IgD-negative memory B cell (primary cell): ENCODE data around the gene PIEZO1. TPM values are rescaled to one million over a fixed set of nuclear protein-coding genes. Genes with fewer than 3 reads are reported as not detected.
A peak's percentile ranks its signal among the peaks of the same experiment; 100 is the strongest.

ENCODE experiments used
- H3K27ac Mint-ChIP-seq, 3 donors: one replicate each; pipeline ENCODE4 v1.8.0; 2020 to 2022; ENCODE audit warnings: mild to moderate bottlenecking in 3 of 3, mixed read lengths in 3 of 3, moderate library complexity in 1 of 3
- H3K27me3 Mint-ChIP-seq: one replicate; pipeline ENCODE4 v1.8.0; 2021; ENCODE audit warnings: mixed read lengths
- H3K36me3 Mint-ChIP-seq: one replicate; pipeline ENCODE4 v1.8.0; 2020; ENCODE audit warnings: mild to moderate bottlenecking, mixed read lengths
- H3K4me1 Mint-ChIP-seq, 3 donors: one replicate each; pipeline ENCODE4 v1.8.0; 2020 to 2022; ENCODE audit warnings: mixed read lengths in 3 of 3, mild to moderate bottlenecking in 1 of 3
- H3K4me3 Mint-ChIP-seq, 4 donors: one replicate each; pipeline ENCODE4 v1.8.0; 2020 to 2022; ENCODE audit warnings: mild to moderate bottlenecking in 4 of 4, mixed read lengths in 4 of 4, moderate library complexity in 3 of 4
- H3K9me3 Mint-ChIP-seq, 3 donors: one replicate each; pipeline ENCODE4 v1.8.0; 2020 to 2021; ENCODE audit warnings: mixed read lengths in 3 of 3, mild to moderate bottlenecking in 1 of 3
- polyA plus RNA-seq: library from polyadenylated mRNA; unstranded; fragments of 300-500 nt; fragmentation: Illumina TruSeq; gene quantifications from one replicate; pipeline ENCODE4 v1.2.3, GENCODE V29; 2021

Gene PIEZO1
- polyA plus RNA-seq, 1 donor from 2014 or later = 33.4 TPM

GRCh38 chr16:88764080-88764479 lies 20.9 kb downstream of the PIEZO1 start:
- Mint-ChIP-seq H3K9me3 (no peaks in the 10 kb centered on the region), H3K36me3 (no peaks in the 10 kb centered on the region), H3K27me3 (no peaks in the 10 kb centered on the region), H3K4me3 (no peak overlapping the region), H3K27ac (no peak overlapping the region), H3K4me1 (peaks cover 21 to 29% (median 26%) of the 10 kb centered on the region in 3 donors)

- Mint-ChIP-seq H3K27ac (peak overlapping the region in 1 of 3 donors; percentile 47), H3K36me3 (peaks cover 1% of the 10 kb centered on the region), H3K9me3 (peaks cover 0 to 1% (median 0%) of the 10 kb centered on the region in 3 donors), H3K4me3 (no peak overlapping the region), H3K4me1 (peaks cover 23 to 30% (median 28%) of the 10 kb centered on the region in 3 donors), H3K27me3 (no peaks in the 10 kb centered on the region)
These were observed 21.4 kb downstream of the PIEZO1 start for GRCh38 chr16:88763502-88764053.

DNA sequence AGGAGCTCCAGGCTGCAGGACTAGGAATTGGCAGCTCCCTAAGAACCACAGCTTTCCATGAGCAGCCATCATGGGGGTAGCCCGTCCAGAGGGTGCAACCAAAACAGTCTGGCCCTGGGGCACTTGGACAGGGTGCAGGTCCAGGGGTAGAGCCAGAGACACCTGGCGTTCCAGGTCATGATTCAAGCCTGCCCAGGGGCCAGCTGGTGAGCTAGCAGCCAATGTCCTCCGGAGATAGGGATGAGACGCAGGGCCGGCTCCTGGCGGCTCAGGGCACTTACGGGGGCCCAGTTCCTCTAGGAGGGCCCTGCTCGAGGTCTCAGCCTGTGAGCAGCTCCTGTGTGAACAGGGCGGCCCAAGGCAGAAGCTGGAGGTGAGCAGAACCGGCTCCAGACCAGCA lies 22.1 kb downstream of the PIEZO1 start:
- H3K27me3 Mint-ChIP-seq = no peaks in the 10 kb centered on the region
- H3K4me3 Mint-ChIP-seq = no peak overlapping the region
- peaks cover 29 to 32% (median 31%) of the 10 kb centered on the region in 3 donors for H3K4me1 Mint-ChIP-seq
- H3K9me3 Mint-ChIP-seq = peaks cover 0 to 2% (median 0%) of the 10 kb centered on the region in 3 donors
- H3K27ac Mint-ChIP-seq = peak overlapping the region in 1 of 3 donors; percentile 47
- peaks cover 3% of the 10 kb centered on the region for H3K36me3 Mint-ChIP-seq

GRCh38 chr16:88762258-88762870 lies 22.7 kb downstream of the PIEZO1 start:
- Mint-ChIP-seq H3K9me3 (peaks cover 0 to 2% (median 0%) of the 10 kb centered on the region in 3 donors), H3K27me3 (no peaks in the 10 kb centered on the region), H3K4me3 (no peak overlapping the region), H3K36me3 (peaks cover 3% of the 10 kb centered on the region), H3K4me1 (peaks cover 26 to 28% (median 26%) of the 10 kb centered on the region in 3 donors), H3K27ac (no peak overlapping the region)

DNA sequence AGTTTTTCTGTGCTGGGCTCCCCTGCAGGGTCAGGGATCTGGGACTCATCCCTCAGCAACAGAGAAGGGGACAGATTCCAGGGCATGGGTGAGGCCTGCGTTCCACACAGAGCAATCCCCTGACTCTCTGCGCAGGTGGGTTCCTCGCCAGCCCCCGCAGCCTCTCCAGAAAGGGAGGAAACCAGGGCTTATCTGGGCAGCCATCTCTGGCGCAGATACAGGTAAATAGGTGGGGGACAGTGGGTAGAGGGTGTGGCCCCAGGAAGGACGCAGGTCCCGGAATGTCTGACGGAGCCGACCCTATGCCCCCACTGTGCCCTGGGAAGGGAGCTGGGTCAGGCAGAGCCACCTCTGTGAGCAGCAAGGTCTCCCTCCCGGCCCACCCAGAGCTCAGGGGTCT lies 23.2 kb downstream of the PIEZO1 start:
- Mint-ChIP-seq H3K36me3 (peaks cover 3% of the 10 kb centered on the region), H3K4me1 (peaks cover 20 to 24% (median 23%) of the 10 kb centered on the region in 3 donors), H3K9me3 (peaks cover 0 to 2% (median 0%) of the 10 kb centered on the region in 3 donors), H3K27ac (no peak overlapping the region), H3K4me3 (no peak overlapping the region), H3K27me3 (no peaks in the 10 kb centered on the region)

GRCh38 chr16:88761143-88761534 lies 23.9 kb downstream of the PIEZO1 start:
- H3K9me3 Mint-ChIP-seq = peaks cover 0 to 2% (median 0%) of the 10 kb centered on the region in 3 donors
- H3K36me3 Mint-ChIP-seq = peaks cover 3% of the 10 kb centered on the region
- H3K27me3 Mint-ChIP-seq = no peaks in the 10 kb centered on the region
- H3K4me3 Mint-ChIP-seq = no peak overlapping the region
- H3K4me1 Mint-ChIP-seq = peaks cover 17 to 21% (median 17%) of the 10 kb centered on the region in 3 donors
- H3K27ac Mint-ChIP-seq = no peak overlapping the region

DNA sequence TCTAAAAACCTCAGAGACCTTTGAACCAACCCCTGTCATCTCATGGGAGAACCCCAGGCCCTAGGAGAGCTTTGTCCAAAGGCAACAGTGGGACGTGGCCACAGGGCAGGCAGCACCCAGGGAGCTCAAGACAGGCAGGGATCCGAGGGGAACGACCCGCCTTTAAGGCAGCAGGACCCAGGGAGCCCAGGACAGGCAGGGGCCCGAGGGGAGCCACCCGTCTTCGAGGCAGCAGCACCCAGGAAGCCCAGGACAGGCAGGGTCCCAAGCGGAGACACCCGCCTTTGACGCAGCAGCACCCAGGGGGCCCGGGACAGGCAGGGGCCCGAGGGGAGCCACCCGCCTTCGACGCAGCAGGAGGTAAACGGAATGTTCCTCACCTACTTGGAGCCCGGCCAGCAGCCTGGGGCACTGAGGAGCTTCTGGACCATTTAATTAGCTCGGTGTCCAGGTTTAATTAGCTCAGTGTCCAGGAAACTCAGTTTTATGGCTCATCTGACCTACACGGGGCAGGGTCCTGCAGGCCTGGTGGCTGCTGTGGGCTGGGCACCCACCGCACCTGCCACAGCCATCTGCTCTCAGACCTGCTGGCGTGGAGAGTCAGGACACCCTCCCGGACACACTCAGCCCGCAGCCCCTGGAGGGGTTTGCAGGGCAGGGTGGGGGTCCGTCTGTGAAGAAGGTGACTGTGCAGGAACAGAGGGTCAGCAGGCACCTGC lies 24.4 kb downstream of the PIEZO1 start:
- H3K27me3 Mint-ChIP-seq = no peaks in the 10 kb centered on the region
- H3K9me3 Mint-ChIP-seq = peaks cover 0 to 2% (median 0%) of the 10 kb centered on the region in 3 donors
- H3K4me1 Mint-ChIP-seq = peaks cover 13 to 16% (median 15%) of the 10 kb centered on the region in 3 donors
- H3K27ac Mint-ChIP-seq = peak overlapping the region in 1 of 3 donors; percentile 71
- peaks cover 3% of the 10 kb centered on the region for H3K36me3 Mint-ChIP-seq
- no peak overlapping the region for H3K4me3 Mint-ChIP-seq

DNA sequence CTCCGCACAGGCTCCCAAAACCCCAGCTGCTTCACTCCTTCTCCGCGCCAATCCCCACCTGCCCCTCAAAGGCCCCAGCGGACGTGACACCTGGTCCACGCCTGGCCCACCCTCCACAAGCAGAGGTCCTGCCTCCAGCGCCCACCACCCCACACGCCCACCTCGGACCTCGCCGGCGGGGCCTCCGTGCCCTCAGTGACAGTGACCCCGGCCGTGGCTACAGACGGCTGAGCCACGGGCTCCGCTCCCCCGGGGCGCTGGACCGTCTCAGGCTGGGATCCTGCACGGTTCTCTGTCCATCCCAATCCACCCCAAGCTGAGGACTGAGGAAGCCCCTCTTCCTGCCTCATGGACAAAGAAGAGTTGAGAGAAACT lies 25.1 kb downstream of the PIEZO1 start:
- H3K4me3 Mint-ChIP-seq = no peak overlapping the region
- peaks cover 0 to 2% (median 0%) of the 10 kb centered on the region in 3 donors for H3K9me3 Mint-ChIP-seq
- H3K27ac Mint-ChIP-seq = peak overlapping the region in 1 of 3 donors; percentile 71
- H3K36me3 Mint-ChIP-seq = peaks cover 3% of the 10 kb centered on the region
- H3K4me1 Mint-ChIP-seq = peaks cover 11 to 16% (median 15%) of the 10 kb centered on the region in 3 donors
- no peaks in the 10 kb centered on the region for H3K27me3 Mint-ChIP-seq

DNA sequence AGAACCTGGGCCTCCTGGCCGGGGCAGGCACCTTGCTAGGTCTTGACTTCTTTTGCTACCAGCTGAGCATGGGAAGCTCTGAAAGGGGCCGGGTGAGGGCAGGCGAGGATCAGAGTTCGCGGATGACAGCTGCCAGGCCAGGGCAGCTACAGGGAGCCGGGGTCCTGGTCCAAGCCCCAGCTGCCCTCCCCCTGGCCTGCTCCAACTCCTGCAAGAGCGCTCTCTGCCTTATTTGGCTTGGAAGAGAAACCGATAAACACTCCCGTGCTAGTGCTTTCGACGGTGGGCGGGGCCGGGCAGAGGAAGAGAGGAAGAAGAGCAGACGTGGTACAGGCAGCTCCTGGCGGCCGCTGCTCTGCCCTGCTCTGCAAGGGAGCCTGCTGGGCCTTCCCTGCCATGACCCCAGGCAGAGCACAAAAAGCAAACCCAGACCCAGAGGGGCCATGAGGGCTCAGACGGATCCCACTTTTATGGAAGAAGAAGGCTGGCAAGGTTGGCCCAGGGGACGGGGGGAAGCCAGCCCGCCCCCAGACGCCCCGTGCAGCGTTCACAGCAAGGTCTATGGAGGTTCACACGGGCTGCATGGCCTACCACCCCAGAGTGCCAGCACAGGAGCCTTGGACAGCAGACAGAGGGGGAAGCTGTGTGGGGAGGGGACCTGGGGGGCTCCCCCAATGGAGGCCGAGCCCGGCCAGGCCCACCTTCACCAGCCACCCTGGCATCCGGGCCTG lies 25.6 kb downstream of the PIEZO1 start:
- Mint-ChIP-seq H3K9me3 (peaks cover 0 to 2% (median 0%) of the 10 kb centered on the region in 3 donors), H3K4me3 (peak overlapping the region in 2 of 4 donors; percentile 9 to 75), H3K36me3 (peaks cover 3% of the 10 kb centered on the region), H3K4me1 (peaks cover 11 to 16% (median 15%) of the 10 kb centered on the region in 3 donors), H3K27me3 (no peaks in the 10 kb centered on the region), H3K27ac (peak overlapping the region in 2 of 3 donors; percentile 63 to 86)

DNA sequence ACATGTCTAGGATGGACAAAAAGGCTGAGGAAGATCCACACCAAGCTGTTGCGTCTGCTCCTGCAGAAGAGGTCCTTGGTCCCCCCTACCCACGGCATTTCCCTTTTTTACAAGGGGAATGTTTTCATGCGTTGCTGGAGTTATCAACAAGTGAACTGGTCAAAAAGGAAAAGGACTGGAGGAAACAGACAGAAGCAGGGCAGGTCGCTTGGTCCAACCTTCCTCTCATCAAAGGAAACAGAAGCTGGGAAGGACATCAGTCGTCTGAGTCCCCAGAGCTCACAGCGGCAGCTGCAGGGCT lies 26.1 kb downstream of the PIEZO1 start:
- peaks cover 11 to 16% (median 15%) of the 10 kb centered on the region in 3 donors for H3K4me1 Mint-ChIP-seq
- no peak overlapping the region for H3K4me3 Mint-ChIP-seq

GRCh38 chr16:88758227-88758943 lies 26.6 kb downstream of the PIEZO1 start:
- Mint-ChIP-seq H3K4me3 (no peak overlapping the region), H3K27me3 (no peaks in the 10 kb centered on the region), H3K36me3 (peaks cover 3% of the 10 kb centered on the region), H3K27ac (peak overlapping the region in 1 of 3 donors; percentile 23), H3K9me3 (peaks cover 0 to 2% (median 0%) of the 10 kb centered on the region in 3 donors), H3K4me1 (peaks cover 13 to 16% (median 13%) of the 10 kb centered on the region in 3 donors)

More for the DNA sequence above, 26.1 kb downstream of the PIEZO1 start:
- Mint-ChIP-seq H3K27me3 (no peaks in the 10 kb centered on the region), H3K36me3 (peaks cover 3% of the 10 kb centered on the region), H3K27ac (no peak overlapping the region), H3K9me3 (peaks cover 0 to 2% (median 0%) of the 10 kb centered on the region in 3 donors)

- Mint-ChIP-seq H3K36me3 (peaks cover 3% of the 10 kb centered on the region), H3K27me3 (no peaks in the 10 kb centered on the region), H3K4me3 (no peak overlapping the region), H3K9me3 (peaks cover 0 to 2% (median 0%) of the 10 kb centered on the region in 3 donors), H3K27ac (peak overlapping the region in 1 of 3 donors; percentile 57), H3K4me1 (peaks cover 10 to 19% (median 17%) of the 10 kb centered on the region in 3 donors)
These were observed 29.1 kb downstream of the PIEZO1 start for GRCh38 chr16:88755745-88756443.

DNA sequence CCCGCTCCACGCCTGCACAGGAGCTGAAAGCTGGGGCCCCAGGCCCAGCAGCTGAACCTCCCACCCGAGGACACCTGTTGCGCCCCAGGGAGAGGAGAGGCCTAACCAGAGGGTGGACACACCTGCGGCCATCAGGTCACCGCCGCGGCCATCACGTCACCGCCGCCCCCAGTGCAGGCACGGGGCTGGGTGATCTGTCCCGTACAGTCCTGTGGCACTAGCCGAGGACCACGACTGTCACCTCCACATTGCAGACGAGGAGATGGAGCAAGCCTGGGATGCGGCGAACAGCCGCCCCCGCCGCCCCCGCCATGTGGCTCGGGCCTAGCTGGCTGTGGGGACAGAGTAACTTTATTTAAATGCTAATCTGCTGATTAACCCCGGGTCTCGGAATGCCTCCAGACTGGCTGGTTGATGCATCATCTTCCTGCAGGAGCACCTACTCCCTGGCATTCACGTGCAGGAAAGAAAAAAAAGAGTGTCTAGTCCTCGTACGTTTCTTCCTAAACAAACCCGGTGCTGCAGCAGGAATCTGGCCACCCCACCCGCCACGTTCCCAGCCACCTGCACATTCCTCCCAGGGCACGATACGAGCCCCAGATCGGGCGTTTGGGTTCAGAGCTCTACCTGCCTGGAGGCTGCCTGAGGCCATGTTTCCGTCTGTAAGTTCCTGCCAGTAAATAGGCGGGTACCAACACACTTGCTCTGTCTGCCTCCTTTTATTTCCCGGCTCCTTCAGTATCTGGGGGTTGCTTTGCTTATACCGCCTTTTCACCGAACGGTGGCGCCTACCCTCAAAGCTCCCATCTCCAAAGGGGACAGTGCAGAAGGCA lies 29.9 kb downstream of the PIEZO1 start:
- H3K27ac Mint-ChIP-seq = peak overlapping the region in 2 of 3 donors; percentile 20 to 57

More for the DNA sequence above, 29.9 kb downstream of the PIEZO1 start:
- Mint-ChIP-seq H3K36me3 (peaks cover 3% of the 10 kb centered on the region), H3K9me3 (peaks cover 0 to 2% (median 0%) of the 10 kb centered on the region in 3 donors), H3K4me1 (peaks cover 10 to 17% (median 16%) of the 10 kb centered on the region in 3 donors), H3K27me3 (no peaks in the 10 kb centered on the region), H3K4me3 (peak overlapping the region in 1 of 4 donors; percentile 45)
